ENCODE data around the gene LCN2. TPM values are rescaled to one million over a fixed set of nuclear protein-coding genes. Genes with fewer than 3 reads are reported as not detected.

The LCN2 gene
- total and polyA plus RNA-seq, 9 of the 15 experiments (the other 6 are each of a cell fraction or from before 2014, with no cell fraction given) = 0.10 to 1.2 (median 0.44) TPM; not detected in 1

GRCh38 chr9:128115187-128116103 is 33.8 kb upstream of the LCN2 start (continued):
- TF ChIP-seq PRDM10 (IDR thresholded peaks at IDR 0.05; ENCODE audit: partially characterized antibody) (peak; percentile 62), RREB1 (CRISPR knock-in tag; IDR thresholded peaks at IDR 0.05) (no peak), TAF15 (IDR thresholded peaks at IDR 0.05; ENCODE audit: low read depth, low read length) (no peak), TEAD4 (IDR thresholded peaks at IDR 0.05; ENCODE audit: low read length) (peak; percentile 96), TEAD4 (CRISPR knock-in tag; IDR thresholded peaks at IDR 0.05; ENCODE audit: borderline replicate concordance) (no peak), RAD21 (CRISPR knock-in tag; conservative IDR thresholded peaks at IDR 0.05 in 1 of 2, IDR thresholded peaks at IDR 0.05 in 1 of 2) (peak in 1 of 2 experiments; percentile 14; a peak in 2 of 4 replicates), RAD51 (IDR thresholded peaks at IDR 0.05; ENCODE audit: borderline replicate concordance, low read depth) (peak; percentile 81), ZBTB7A (IDR thresholded peaks at IDR 0.05; ENCODE audit: borderline replicate concordance, control insufficient read depth, low read depth, low read length) (peak; percentile 72; the same call in 1 of the 2 replicates), ELK3 (CRISPR knock-in tag; IDR thresholded peaks at IDR 0.05) (no peak), KLF13 (tag; IDR thresholded peaks at IDR 0.05; ENCODE audit: borderline replicate concordance, low read depth) (no peak), HCFC1 (IDR thresholded peaks at IDR 0.05; ENCODE audit: low read depth, low read length) (0 out of 2 replicates have a peak, but pooled peaks have one; percentile 13), SMAD3 (CRISPR knock-in tag; conservative IDR thresholded peaks at IDR 0.05) (no peak), MNT (conservative IDR thresholded peaks at IDR 0.05) (peak; percentile 41 to 78)
